IMR-90 (cell line): Measurements from ENCODE around the gene METTL15. TPM values are rescaled to one million over a fixed set of nuclear protein-coding genes. Genes with fewer than 3 reads are reported as not detected.

Experiments used
- ATAC-seq: fragments of 200-7000 bp; cut with Tn5 transposase; 2 replicates; pipeline ENCODE4 v1.9.1; 2020; ENCODE audit warnings: low read depth, mild to moderate bottlenecking, moderate library complexity
- BruUV-seq: library from RNA; stranded (reverse); fragments of 400-500 nt; replicated peaks from 2 replicates; lab custom pipeline; 2021; lab: Mats Ljungman, UMichigan
- CTCF ChIA-PET: fragments of 300-600 bp; formaldehyde crosslinking; extraction: SDS; loops from one replicate; lab custom pipeline; 2021; ENCODE audit warnings: antibody characterized with exemption; lab: Yijun Ruan, JAX
- POLR2A ChIA-PET: fragments of 300-600 bp; sonication (Branson Sonifier 250); formaldehyde crosslinking; loops from one replicate; lab custom pipeline; 2022; ENCODE audit warnings: antibody characterized with exemption; ENCODE audit not compliant: unreplicated experiment; lab: Charles Lee
- DNase-seq: peaks from one replicate; pipeline ENCODE4 v3.0.0; 2013
- H2AFZ ChIP-seq: replicated peaks from 2 replicates; pipeline ENCODE3; 2013; ENCODE audit warnings: low read length, mild to moderate bottlenecking; ENCODE audit not compliant: poor library complexity
- H2AK5ac ChIP-seq: 2 replicates; pipeline ENCODE4 v1.6.1; 2013; ENCODE audit warnings: low read depth, low read length, inconsistent platforms
- H2AK9ac ChIP-seq: replicated peaks from 2 replicates; pipeline ENCODE3; 2013; ENCODE audit warnings: mild to moderate bottlenecking, low read depth, low read length, moderate library complexity; ENCODE audit not compliant: poor library complexity
- H2BK120ac ChIP-seq: 2 replicates; pipeline ENCODE4 v1.6.1; 2013; ENCODE audit warnings: low read depth, low read length, inconsistent platforms
- H2BK15ac ChIP-seq: 3 replicates; pipeline ENCODE4 v1.6.1; 2013; ENCODE audit warnings: low read depth, low read length, inconsistent platforms
- H2BK20ac ChIP-seq: 2 replicates; pipeline ENCODE4 v1.6.1; 2013; ENCODE audit warnings: low read depth, mild to moderate bottlenecking, inconsistent platforms, low read length, moderate library complexity
- H2BK5ac ChIP-seq: 2 replicates; pipeline ENCODE4 v1.6.1; 2013; ENCODE audit warnings: mild to moderate bottlenecking, low read depth, low read length, inconsistent platforms; ENCODE audit not compliant: poor library complexity, severe bottlenecking
- H3K14ac ChIP-seq: replicated peaks from 2 replicates; pipeline ENCODE4 v1.6.1; 2013; ENCODE audit warnings: low read depth, low read length, inconsistent platforms
- H3K18ac ChIP-seq: 2 replicates; pipeline ENCODE4 v1.6.1; 2013; ENCODE audit warnings: low read depth, low read length, control low read depth
- H3K23ac ChIP-seq: 2 replicates; pipeline ENCODE4 v1.6.1; 2013; ENCODE audit warnings: low read depth, low read length, inconsistent platforms
- H3K27ac ChIP-seq: 2 replicates; pipeline ENCODE4 v1.5.1; 2013; ENCODE audit warnings: mild to moderate bottlenecking, control low read depth, low read length; ENCODE audit not compliant: insufficient read depth
- H3K27me3 ChIP-seq: 2 replicates; pipeline ENCODE4 v1.6.1; 2013; ENCODE audit warnings: low read length; ENCODE audit not compliant: control insufficient read depth, insufficient read depth
- H3K36me3 ChIP-seq: 2 replicates; pipeline ENCODE4 v1.6.1; 2013; ENCODE audit warnings: low read length, mixed read lengths; ENCODE audit not compliant: control insufficient read depth, insufficient read depth
- H3K4ac ChIP-seq: 2 replicates; pipeline ENCODE4 v1.6.1; 2013; ENCODE audit warnings: low read depth, low read length, inconsistent platforms
- H3K4me1 ChIP-seq: 2 replicates; pipeline ENCODE4 v1.6.1; 2013; ENCODE audit warnings: low read length, mixed read lengths; ENCODE audit not compliant: control insufficient read depth, insufficient read depth
- H3K4me2 ChIP-seq: 2 replicates; pipeline ENCODE4 v1.6.1; 2013; ENCODE audit warnings: low read depth, mild to moderate bottlenecking, control low read depth, low read length, moderate library complexity
- H3K4me3 ChIP-seq: 2 replicates; pipeline ENCODE4 v1.5.1; 2013; ENCODE audit warnings: low read depth, mild to moderate bottlenecking, control low read depth, low read length, moderate library complexity; ENCODE audit not compliant: insufficient read depth
- H3K56ac ChIP-seq: 2 replicates; pipeline ENCODE4 v1.6.1; 2013; ENCODE audit warnings: low read length, inconsistent platforms; ENCODE audit not compliant: insufficient read depth; ENCODE audit errors: extremely low read depth
- H3K79me1 ChIP-seq, 2 experiments: 2 replicates each; pipeline ENCODE4 v1.6.1; 2013; ENCODE audit warnings: low read length in 2 of 2, inconsistent platforms in 1 of 2, low read depth in 1 of 2
- H3K9ac ChIP-seq: 2 replicates; pipeline ENCODE4 v1.6.1; 2013; ENCODE audit warnings: low read depth, low read length, control low read depth
- H3K9me1 ChIP-seq: 2 replicates; pipeline ENCODE4 v1.6.1; 2013; ENCODE audit warnings: low read length, inconsistent platforms; ENCODE audit not compliant: insufficient read depth
- H3K9me3 ChIP-seq: 2 replicates; pipeline ENCODE4 v1.6.1; 2013; ENCODE audit warnings: low read length; ENCODE audit not compliant: control insufficient read depth, insufficient read depth
- H4K20me1 ChIP-seq: 2 replicates; pipeline ENCODE4 v1.6.1; 2013; ENCODE audit warnings: low read length, inconsistent platforms; ENCODE audit not compliant: insufficient read depth
- H4K5ac ChIP-seq: 2 replicates; pipeline ENCODE4 v1.6.1; 2013; ENCODE audit warnings: mild to moderate bottlenecking, low read depth, low read length, control low read depth
- H4K8ac ChIP-seq, 2 experiments: 2 replicates each; pipeline ENCODE4 v1.6.1; 2013; ENCODE audit warnings: low read depth in 2 of 2, low read length in 2 of 2, control low read depth in 1 of 2, inconsistent platforms in 1 of 2
- H4K91ac ChIP-seq: 2 replicates; pipeline ENCODE4 v1.6.1; 2013; ENCODE audit warnings: low read depth, low read length, inconsistent platforms; ENCODE audit not compliant: insufficient read depth
- BHLHE40 ChIP-seq: fragments of 150-350 bp; IDR thresholded peaks from 2 replicates; pipeline ENCODE4 v1.6.1; 2016; ENCODE audit warnings: mild to moderate bottlenecking, low read depth, low read length
- CEBPB ChIP-seq: IDR thresholded peaks from 2 replicates; pipeline ENCODE4 v1.6.1; 2012; ENCODE audit warnings: low read depth, low read length, improper control_type of control experiment
- CHD1 ChIP-seq: IDR thresholded peaks from 2 replicates; pipeline ENCODE4 v1.6.1; 2012; ENCODE audit warnings: low read depth, low read length, improper control_type of control experiment
- CTCF ChIP-seq: conservative IDR thresholded peaks from 2 replicates; pipeline ENCODE4 v1.5.1; 2012; ENCODE audit warnings: mild to moderate bottlenecking, low read depth, low read length, improper control_type of control experiment
- ELK1 ChIP-seq: fragments of 150-350 bp; IDR thresholded peaks from 2 replicates; pipeline ENCODE4 v1.6.1; 2016; ENCODE audit warnings: low read depth, mild to moderate bottlenecking, low read length, moderate library complexity, borderline replicate concordance
- FOS ChIP-seq: fragments of 150-350 bp; IDR thresholded peaks from 2 replicates; pipeline ENCODE4 v1.6.1; 2016; ENCODE audit warnings: low read depth, low read length
- MAFK ChIP-seq: IDR thresholded peaks from 2 replicates; pipeline ENCODE4 v1.6.1; 2012; ENCODE audit warnings: low read depth, low read length, improper control_type of control experiment
- MAZ ChIP-seq: IDR thresholded peaks from 2 replicates; pipeline ENCODE4 v1.6.1; 2012; ENCODE audit warnings: low read depth, mild to moderate bottlenecking, low read length, improper control_type of control experiment, moderate library complexity, borderline replicate concordance
- MXI1 ChIP-seq: IDR thresholded peaks from 2 replicates; pipeline ENCODE4 v1.6.1; 2012; ENCODE audit warnings: low read depth, mild to moderate bottlenecking, low read length, moderate library complexity, borderline replicate concordance
- NFE2L2 ChIP-seq: fragments of 150-350 bp; IDR thresholded peaks from 2 replicates; pipeline ENCODE4 v1.6.1; 2016; ENCODE audit warnings: low read depth, mild to moderate bottlenecking, low read length
- POLR2A ChIP-seq: IDR thresholded peaks from 2 replicates; pipeline ENCODE4 v1.6.1; 2012; ENCODE audit warnings: mild to moderate bottlenecking, low read depth, low read length
- RAD21 ChIP-seq: IDR thresholded peaks from 2 replicates; pipeline ENCODE4 v1.6.1; 2012; ENCODE audit warnings: low read length, improper control_type of control experiment
- RCOR1 ChIP-seq: IDR thresholded peaks from 2 replicates; pipeline ENCODE4 v1.6.1; 2012; ENCODE audit warnings: mild to moderate bottlenecking, low read length, improper control_type of control experiment; ENCODE audit not compliant: insufficient replicate concordance
- RFX5 ChIP-seq: IDR thresholded peaks from 2 replicates; pipeline ENCODE4 v1.8.0; 2012; ENCODE audit warnings: low read depth, mild to moderate bottlenecking, low read length, moderate library complexity
- SMC3 ChIP-seq: fragments of 150-350 bp; IDR thresholded peaks from 2 replicates; pipeline ENCODE4 v1.6.1; 2016; ENCODE audit warnings: low read depth, mild to moderate bottlenecking, antibody characterized with exemption, low read length, moderate library complexity
- USF2 ChIP-seq: fragments of 150-350 bp; IDR thresholded peaks from 2 replicates; pipeline ENCODE4 v1.6.1; 2017; ENCODE audit warnings: mild to moderate bottlenecking, antibody characterized with exemption, low read length, low read depth
- WGBS, 2 experiments: methylation state at CpG; one replicate each; pipeline versions ENCODE4 v1.1.5 to v1.1.7; 2013; ENCODE audit warnings: missing lambda C conversion rate in 2 of 2; ENCODE audit not compliant: insufficient read length in 1 of 2; ENCODE audit errors: extremely low coverage in 2 of 2; 5-methylcytosine and 5-hydroxymethylcytosine counted together
- dilution Hi-C: fragments of 300-500 bp; cut with HindIII; formaldehyde crosslinking; loops from one replicate; pipeline ENCODE4 v1.14.3; 2018; ENCODE audit warnings: low sequenced_read_pairs; ENCODE audit not compliant: unreplicated experiment
- in situ Hi-C: fragments of 300-500 bp; cut with MboI; formaldehyde crosslinking; loops from 3 replicates; pipeline ENCODE4 v1.14.3; 2019; ENCODE audit warnings: low sequenced_read_pairs, inconsistent platforms, mixed read lengths
- intact Hi-C: fragments of 100-400 bp; cut with micrococcal nuclease; formaldehyde crosslinking; loops from 2 replicates; pipeline ENCODE4 v1.10.0; 2022
- polyA plus RNA-seq, 3 experiments: library from polyadenylated mRNA; depleted of rRNA; stranded (reverse); fragments of >200 nt; gene quantifications; 2 replicates each; pipeline ENCODE4 v1.2.3, GENCODE V29; 2012; ENCODE audit warnings: low replicate concordance in 1 of 3
- total RNA-seq: library from RNA; depleted of rRNA; stranded (reverse); fragments of >200 nt; gene quantifications from 2 replicates; pipeline ENCODE4 v1.2.3, GENCODE V29; 2012

The METTL15 gene
- total and polyA plus RNA-seq, 2 of the 4 experiments (the other 2 are of a cell fraction) = 6.5 to 30.5 TPM

- Histone ChIP-seq H4K5ac (no peak overlapping the region), H3K27me3 (no peaks in the 10 kb centered on the region), H3K9me1 (no peaks in the 10 kb centered on the region), H2BK15ac (no peak overlapping the region), H2AFZ (no peak overlapping the region), H2BK120ac (no peak overlapping the region), H4K91ac (no peak overlapping the region), H2AK5ac (no peak overlapping the region), H3K4me1 (no peaks in the 10 kb centered on the region), H3K9me3 (no peaks in the 10 kb centered on the region), H3K4me3 (no peak overlapping the region), H4K20me1 (no peaks in the 10 kb centered on the region), H2BK5ac (no peak overlapping the region), H4K8ac (no peak overlapping the region), H3K79me1 (peaks cover 3 to 4% of the 10 kb centered on the region in 2 experiments; a peak in 1 of 4 replicates), H3K27ac (no peak overlapping the region), H3K23ac (no peak overlapping the region), H3K36me3 (no peaks in the 10 kb centered on the region), H3K9ac (no peak overlapping the region), H2BK20ac (no peak overlapping the region), H3K18ac (no peak overlapping the region), H2AK9ac (no peak overlapping the region), H3K56ac (no peak overlapping the region), H3K4me2 (no peak overlapping the region), H3K14ac (no peak overlapping the region), H3K4ac (no peak overlapping the region)
- ChIA-PET CTCF (no interaction called here), POLR2A (no interaction called here)
- in situ Hi-C loops = no loop called here
- intact Hi-C loops = no loop called here
- no TSS peak for BruUV-seq
- DNase-seq (no peak), ATAC-seq (no peak)
- TF ChIP-seq RCOR1 = no peak
- no peak for TF ChIP-seq MAFK
- no peak for TF ChIP-seq RFX5
- TF ChIP-seq MAZ = no peak
- no peak for TF ChIP-seq FOS
- TF ChIP-seq CTCF = no peak
- no peak for TF ChIP-seq CHD1
- TF ChIP-seq BHLHE40 = no peak
- TF ChIP-seq USF2 = no peak
- TF ChIP-seq RAD21 = no peak
- TF ChIP-seq SMC3 = no peak
- no peak for TF ChIP-seq MXI1
- TF ChIP-seq POLR2A = no peak
- TF ChIP-seq NFE2L2 = no peak
- TF ChIP-seq ELK1 = no peak
- no peak for TF ChIP-seq CEBPB
- dilution Hi-C loops = no loop called here
- WGBS, 2 experiments = no CpG with 5 or more reads among the region's 3 CpGs
These were observed 160.7 kb downstream of the METTL15 start for GRCh38 chr11:28268925-28269324.
